ENCODE data around the gene SLC38A11.
"Not testable (repeated sequence)": the region's sequence is repeated elsewhere in the genome, so short reads cannot be mapped to it uniquely, and the experiment has no call there.

The SLC38A11 gene

DNA sequence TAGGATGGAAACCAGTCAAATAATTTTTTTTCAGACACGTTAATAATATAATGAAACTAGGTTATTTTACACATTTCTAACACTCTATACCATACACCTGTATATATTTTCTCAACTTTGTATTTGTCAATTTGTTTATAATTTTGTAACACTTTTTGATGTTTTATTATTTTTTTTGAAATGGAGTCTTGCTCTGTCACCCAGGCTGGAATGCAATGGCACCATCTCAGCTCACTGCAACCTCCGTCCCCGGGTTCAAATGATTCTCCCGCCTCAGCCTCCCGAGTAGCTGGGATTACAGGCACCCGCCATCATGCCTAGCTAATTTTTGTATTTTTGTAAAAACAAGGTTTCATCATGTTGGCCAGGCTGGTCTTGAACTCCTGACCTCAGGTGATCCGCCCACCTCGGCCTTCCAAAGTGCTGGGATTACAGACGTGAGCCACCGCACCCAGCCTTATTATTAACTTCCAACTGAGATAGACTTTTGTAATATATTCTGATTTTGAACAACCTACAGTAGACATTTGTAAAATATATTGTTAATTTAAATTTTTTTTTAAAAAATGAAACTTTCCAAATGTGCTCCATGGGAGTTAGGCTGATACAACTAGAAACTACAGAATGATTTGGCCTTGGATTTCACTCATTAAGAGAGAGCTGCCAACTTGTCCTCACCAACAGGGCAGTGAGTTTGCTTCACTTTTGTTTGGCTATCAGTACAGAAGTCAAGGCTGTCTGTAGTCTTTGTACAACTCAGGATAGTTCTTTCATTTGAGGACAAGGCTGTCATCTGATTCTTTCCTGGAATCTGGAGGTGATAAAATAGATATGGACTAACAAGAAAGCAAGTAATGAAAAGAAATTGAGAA, 79.8 kb downstream of the SLC38A11 start:
- no peak for DNase-seq

DNA sequence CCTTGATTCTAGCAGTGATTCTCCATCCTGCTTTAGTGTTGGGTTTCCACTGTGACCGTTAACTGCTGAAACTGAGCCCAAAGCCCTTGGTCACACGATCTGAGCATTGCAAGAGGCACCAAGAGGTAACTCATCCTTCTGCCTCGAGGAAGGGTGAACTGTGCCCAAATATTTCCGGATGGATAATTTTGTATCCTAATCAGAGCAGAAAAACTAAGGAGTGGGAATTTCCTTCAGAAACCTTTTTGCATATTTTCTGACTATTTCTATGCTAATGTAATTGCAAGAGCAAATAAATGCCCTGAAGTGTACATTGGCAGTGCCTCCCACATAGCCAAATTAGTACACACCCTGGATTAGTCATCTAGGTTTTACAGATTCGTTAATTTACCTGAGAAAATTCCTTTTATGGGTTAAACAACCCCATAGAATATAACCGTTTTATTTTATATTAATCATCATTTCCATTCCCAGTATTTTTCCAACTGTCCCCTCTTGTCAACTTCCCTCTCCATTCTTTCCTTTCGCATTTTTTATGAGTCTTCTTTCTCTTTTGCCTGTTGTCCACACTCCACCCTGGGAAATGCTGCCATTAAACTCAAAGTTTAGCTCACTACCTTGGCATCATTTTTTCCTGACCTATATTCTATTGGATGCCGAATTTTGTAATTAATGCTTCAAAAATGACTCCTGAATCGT, 82.0 kb downstream of the SLC38A11 start:
- no peak for DNase-seq

DNA sequence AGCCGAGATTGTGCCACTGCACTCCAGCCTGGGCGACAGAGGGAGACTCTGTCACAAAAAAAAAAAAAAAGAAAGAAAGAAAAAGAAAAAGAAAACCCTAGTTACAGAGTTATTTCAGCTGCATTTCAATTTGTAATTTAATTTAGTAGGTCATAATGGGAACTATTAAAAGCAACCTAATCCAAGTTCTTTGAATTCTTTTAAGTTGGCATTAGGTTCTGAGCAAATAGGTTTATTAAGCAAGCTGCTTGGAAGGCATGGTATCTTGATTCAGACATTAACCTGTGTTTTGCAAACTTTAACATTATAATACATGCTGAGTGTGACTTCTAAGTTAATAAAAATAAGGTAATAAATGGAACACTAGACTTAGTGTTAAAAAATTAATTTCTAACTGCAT, 83.9 kb downstream of the SLC38A11 start:
- no peak for DNase-seq

DNA sequence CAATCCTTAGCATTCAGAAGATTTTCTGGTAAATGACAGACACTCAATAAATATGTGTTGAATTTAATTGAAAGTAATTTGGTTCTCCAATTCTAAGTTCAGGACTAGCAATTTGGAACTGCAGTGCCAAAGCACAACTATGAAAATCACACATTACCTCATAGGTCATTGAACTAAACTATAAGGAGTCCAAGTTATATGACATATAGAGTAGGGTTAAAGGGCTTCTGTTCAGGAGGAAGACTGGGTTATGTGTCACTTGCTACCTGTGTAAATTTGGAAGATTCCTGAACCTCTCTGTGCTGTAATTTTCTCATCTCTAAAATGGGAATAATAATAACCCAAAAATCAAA, 85.9 kb downstream of the SLC38A11 start:
- DNase-seq = no peak

DNA sequence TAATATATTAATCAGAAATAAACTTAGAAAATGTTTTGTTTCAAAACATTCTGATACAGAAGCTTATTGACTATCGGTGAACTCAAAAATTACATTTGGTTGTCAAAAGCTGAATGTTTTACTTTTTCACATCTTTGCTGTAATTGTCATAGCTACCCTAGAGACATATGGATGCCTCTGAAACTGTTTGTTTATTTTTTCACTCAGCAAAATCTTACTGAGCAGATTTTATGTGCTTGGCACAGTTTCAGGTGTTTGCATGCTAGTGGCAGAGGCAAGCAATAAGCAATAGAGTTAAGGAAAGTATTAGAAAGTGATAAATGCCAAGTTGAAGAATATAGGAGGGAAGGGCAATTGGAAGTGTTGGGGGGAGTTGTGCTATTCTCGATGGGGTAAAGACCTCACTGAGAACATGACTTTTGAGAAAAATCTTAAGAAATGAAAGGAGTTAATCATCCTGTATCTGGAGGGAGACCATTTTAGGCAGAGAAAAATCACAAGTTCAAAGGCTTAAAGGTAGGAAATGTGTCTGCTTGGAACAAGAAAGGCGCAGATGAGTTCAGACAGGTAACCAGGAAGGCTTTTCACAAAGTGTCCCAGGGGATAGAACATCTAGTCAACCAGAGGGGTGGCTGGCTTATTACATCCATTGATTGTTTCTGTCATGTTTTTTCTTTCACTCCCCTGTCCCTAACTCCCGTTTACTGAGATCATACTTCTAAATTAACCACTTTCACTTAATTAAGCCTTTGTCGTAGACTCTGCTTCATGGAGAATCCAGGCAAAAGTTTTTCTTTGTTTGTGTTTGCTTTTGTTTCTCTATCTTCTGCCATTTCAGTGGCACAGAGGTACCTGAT, 86.5 kb downstream of the SLC38A11 start:
- no peak for DNase-seq

DNA sequence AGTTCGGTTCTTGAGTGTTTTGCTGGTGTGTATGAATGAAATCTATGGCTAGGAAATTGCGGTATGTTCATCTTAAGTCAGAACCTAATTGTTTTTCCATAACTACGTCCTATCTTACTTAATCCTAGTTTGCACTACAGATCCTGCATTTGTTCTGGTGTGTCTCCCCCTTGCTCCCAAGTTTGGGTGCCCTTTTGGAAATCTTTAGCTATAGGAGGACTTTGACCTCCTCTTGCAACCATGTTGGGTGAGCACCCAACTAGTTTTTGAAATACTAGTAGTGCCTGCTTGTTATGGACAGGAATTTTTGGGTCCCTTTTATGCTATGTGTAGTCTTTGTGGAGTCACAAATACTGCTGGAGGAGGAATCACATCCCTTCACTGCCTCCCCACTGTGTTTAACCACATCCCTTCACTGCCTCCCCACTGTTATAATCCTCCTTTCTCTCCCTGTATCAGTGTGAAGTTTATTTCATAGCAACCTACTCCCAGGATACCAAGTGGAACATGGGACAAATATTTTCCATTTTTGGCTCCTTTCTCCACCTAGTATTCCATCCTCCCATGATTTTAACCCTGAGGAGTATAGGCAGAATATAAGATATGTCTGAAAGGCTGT, 87.4 kb downstream of the SLC38A11 start:
- DNase-seq = no peak

DNA sequence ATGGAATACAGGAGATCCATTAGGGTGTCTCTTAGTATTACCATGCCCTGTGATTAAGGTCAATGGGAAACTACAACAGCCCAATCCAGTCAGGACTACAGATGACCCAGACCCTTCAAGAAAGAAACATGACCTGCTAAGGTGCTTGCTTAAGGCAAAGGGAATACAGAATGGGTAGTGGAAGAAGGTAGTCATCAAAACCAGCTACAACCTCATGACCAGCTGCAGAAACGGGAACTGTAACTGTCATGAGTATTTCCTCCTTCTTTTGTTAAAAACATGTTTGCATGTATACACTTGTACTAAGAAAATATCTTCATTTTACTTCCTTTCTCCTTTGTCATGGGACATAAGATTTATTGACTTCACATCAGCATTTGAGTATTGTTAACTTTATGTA, 88.9 kb downstream of the SLC38A11 start:
- not testable (repeated sequence) for DNase-seq

DNA sequence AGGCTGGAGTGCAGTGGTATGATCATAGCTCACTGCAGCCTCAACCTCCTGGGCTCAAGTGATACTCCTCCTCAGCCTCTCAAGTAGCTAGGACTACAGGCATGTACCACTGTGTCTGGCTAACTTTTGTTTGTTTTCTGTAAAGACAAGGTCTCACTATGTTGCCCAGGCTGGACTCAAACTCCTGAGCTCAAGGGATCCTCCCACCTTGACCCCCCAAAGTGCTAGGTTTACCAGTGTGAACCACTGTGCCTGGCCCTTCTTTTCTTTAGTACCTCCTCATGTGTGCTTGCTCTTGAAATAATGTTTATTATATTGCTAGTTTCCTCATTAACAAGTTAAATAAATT, 94.7 kb downstream of the SLC38A11 start:
- no peak for DNase-seq

DNA sequence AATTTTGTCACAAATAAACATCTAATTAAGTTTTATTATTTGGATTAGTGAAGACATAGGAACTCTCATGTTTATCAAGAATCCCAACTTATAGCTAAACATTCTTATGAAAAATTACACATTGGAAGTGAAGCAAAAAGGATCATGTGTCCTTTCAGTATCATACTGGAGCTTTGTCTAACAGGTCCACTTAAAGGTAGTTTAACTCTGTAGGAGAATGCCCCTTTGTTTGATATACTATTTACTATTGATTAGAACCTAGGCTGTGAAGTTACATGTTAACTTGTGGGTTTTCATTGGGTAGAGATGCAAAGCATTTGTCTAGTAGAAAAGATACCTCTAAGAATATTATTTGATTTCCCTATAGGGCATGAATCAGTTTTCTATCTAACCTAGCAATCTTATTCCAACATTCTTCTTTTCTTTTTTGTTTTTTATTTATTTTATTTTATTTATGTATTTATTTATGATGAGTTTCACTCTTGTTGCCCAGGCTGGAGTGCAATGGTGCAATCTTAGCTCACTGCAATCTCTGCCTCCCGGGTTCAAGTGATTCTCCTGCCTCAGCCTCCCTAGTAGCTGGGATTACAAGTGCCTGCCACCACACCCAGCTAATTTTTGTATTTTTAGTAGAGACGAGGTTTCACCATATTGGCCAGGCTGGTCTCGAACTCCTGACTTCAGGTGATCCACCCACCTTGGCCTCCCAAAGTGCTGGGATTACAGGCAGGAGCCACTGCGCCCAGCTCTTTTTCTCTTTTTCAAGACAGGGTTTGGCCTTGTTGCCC, 95.2 kb downstream of the SLC38A11 start:
- not testable (repeated sequence) for DNase-seq

DNA sequence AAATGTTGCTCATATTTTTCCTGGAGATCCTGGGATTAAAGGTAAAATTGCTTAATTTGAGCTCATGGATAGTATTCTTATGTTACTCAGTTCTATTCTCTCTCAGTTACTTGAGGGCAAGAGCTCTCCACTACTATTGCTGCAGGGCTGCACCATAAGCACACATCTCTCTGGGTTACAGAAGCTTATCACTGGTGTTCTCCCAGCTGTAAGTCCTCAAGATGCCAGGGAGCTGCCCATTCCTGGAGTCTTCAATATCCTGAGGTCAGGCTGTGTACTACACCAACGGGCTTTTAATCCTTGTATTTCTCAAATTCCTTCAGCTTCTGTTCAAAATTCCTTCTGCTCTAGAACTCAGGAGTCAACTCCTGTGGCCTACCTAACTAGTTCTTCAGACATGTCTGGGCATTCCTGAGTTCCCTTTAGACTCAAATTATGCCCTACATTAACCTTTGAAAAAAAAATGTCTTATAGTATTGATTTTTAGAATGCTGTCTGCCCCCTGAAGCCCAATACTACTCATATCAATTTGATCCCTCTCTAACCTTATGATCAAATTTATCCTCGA, 96.0 kb downstream of the SLC38A11 start:
- no peak for DNase-seq

DNA sequence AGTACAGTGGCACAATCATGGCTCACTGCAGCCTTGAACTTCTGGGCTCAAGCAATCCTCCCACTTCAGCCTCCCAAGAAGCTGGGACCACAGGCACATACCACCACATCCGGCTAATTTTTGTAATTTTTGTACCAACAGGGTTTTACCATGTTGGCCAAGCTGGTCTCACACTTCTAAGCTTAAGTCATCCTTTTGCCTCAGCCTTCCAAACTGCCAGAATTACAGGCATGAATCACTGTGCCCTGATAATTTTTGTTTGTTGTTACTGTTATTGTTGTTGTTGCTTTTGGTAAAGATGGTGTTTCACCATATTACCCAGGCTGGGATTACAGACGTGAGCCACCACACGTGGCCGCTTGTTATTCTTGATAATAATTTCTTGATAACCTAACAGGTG, 103.2 kb downstream of the SLC38A11 start:
- DNase-seq = no peak

DNA sequence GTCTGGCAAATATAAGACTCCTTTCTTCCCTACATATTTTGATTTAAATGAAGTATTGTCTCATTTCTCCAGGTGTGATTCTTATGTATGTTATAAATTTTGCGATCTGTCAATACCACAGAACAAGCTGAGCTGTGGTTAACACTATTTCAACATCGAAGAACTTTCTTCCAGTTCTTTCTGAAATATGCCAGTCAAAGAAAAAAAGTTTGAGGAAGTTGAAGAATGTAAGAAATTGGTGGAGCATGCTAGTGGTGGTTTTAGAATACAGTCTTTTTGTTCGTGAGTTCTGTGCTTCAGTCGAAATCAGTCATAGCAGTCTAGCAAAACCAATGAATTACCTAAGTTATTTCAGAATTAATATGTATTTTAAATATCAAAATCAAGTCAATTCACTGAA, 105.1 kb downstream of the SLC38A11 start:
- DNase-seq = no peak

DNA sequence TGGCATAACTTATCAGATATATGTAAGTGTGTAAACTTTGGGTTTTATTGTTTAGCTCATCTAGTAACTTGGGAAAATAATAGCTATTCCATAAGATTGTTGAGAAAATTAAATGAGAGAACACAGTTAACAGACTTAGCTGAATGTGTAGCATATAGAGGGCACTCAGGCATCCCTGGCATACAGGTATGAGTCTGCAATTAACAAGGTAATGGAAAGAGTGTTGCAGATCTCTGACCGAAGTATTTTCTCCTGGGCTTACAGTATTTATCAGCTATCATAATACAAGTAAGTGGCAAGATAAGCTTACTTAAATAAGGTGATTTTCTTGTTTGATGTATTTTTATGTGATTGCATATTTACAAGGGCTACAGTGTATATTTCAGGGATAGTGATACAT, 105.8 kb downstream of the SLC38A11 start:
- no peak for DNase-seq

DNA sequence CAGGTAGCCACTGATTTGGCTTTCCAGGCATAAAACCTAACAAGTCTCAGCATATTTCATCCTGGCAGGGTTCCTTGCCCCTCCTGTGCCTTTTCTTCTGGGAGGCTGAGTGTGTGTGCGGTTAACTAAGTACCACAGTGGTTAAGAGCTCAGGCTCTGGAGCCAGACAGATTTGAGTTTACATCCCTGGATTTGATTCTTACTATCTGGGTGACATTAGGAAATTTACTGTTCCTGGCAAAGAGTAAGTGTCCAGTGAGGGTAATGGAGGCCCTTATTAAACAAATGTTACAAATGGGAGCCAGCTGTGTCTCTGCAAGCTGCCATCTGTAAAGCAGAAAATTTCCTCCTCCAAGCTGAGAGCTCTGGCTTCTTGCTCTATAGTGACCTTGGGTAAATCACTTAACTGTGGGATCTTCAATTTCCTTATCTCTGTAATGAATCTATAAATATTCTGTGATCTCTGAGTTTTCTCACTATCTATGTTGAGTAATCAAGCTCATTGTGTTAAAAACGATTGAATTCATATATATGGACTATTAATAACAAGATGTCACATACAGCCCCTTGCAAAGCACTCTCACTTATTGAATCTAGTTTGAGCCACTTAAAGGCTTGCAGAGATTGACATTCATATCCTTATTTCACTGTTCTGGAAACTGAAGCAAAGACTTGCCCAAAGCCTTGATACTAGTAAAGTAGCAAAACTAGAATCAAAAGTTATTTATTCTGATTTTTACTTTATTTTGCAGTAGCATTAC, 107.2 kb downstream of the SLC38A11 start:
- DNase-seq = no peak

DNA sequence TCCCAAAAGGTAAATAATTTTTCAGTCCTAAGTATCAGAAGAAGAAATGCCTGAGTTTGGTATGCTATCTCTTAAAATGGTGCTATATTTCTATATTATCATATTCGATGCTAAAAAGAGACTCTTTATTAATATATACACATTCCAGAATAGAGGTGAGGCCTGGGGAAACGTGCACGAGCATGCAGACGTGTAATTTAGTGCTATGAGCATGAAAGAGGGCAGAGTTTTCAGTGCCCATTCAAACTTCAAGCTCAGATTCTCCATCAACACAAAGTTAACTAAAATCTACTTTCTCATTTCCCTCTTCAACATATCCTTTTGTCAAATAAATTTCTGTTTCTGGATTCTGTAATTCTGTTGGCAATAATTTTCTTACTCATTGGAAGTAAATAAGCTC, 108.0 kb downstream of the SLC38A11 start:
- no peak for DNase-seq

DNA sequence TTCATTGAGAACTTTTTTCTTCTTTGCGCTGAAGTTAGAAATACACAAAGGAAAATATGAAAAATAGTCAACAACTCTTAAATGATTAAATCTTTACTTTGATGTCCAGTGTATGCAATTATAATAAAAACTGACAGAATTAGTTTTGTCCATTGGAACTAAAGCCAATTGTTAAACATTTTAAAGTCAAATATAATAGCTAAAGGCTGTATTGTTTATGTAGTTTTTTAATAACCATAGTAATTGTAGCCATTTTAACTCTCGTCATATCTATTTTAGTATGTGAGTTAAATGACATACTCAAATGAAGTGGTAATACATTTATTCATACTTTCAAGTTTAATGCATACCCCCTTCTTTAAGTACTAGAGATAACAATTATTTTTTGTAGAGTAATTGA, 109.0 kb downstream of the SLC38A11 start:
- DNase-seq = no peak

All from activated gamma-delta T cell (primary cell).